Gastrocnemius medialis (tissue), 4 donors: ENCODE data around the gene PDIA4.

Experiments
- POLR2A ChIP-seq, 2 donors: fragments of 450-650 bp; IDR thresholded peaks; one replicate each; pipeline ENCODE4 v1.6.1; 2017; ENCODE audit warnings: antibody characterized with exemption in 2 of 2, mild to moderate bottlenecking in 2 of 2, moderate library complexity in 2 of 2
- TF ChIP-seq, protein P1 (sequence below), 5 experiments: fragments of 450-650 bp in 3 of 5; fragments of 200-600 bp in 2 of 5; sonication (generic) in 2 of 5; IDR thresholded peaks in 4 of 5; conservative IDR thresholded peaks in 1 of 5; 1 replicate in 4 of 5; 2 replicates in 1 of 5; pipeline ENCODE4 v1.5.1; 2016 to 2019; ENCODE audit warnings: antibody characterized with exemption in 5 of 5, mild to moderate bottlenecking in 3 of 5, moderate library complexity in 3 of 5

DNA sequence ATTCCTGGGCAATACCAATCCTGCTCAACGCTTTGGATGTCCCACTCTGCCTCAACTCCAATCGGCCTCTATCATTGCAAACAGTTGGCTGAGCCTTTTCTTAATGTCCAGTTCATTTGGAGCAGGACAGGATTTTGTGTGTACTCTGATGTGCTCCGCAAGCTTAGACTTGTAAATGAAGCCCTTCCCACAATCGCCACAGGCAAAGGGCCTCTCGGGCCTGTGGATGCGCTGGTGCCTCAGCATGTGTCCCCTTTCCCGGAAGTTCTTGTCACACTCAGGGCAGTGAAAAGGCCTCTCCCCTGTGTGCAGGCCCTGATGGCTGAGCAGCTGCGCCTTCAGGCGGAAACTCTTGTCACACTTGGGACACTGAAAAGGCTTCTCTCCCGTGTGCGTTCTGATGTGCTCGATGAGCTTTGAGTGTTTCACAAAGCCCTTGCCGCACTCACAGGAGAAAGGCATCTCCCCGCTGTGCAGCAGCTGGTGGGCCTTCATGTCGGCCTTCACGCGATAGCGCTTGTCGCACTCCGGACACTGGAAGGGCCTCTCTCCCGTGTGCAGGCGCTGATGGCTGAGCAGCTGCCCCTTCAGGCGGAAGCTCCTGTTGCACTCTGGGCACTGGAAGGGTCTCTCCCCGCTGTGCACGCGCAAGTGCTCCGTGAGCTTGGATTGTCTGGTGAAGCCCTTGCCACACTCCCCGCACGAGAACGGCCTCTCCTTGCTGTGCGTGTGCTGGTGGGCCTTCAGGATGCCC lies 42.2 kb upstream of the PDIA4 start:
- TF ChIP-seq, protein P1, sequence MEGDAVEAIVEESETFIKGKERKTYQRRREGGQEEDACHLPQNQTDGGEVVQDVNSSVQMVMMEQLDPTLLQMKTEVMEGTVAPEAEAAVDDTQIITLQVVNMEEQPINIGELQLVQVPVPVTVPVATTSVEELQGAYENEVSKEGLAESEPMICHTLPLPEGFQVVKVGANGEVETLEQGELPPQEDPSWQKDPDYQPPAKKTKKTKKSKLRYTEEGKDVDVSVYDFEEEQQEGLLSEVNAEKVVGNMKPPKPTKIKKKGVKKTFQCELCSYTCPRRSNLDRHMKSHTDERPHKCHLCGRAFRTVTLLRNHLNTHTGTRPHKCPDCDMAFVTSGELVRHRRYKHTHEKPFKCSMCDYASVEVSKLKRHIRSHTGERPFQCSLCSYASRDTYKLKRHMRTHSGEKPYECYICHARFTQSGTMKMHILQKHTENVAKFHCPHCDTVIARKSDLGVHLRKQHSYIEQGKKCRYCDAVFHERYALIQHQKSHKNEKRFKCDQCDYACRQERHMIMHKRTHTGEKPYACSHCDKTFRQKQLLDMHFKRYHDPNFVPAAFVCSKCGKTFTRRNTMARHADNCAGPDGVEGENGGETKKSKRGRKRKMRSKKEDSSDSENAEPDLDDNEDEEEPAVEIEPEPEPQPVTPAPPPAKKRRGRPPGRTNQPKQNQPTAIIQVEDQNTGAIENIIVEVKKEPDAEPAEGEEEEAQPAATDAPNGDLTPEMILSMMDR (IDR thresholded peaks at IDR 0.05 in 4 of 5, conservative IDR thresholded peaks at IDR 0.05 in 1 of 5), result no peak
- no peak for TF ChIP-seq POLR2A (IDR thresholded peaks at IDR 0.05)
